VCaP (cell line): Measurements from ENCODE around the gene EFCAB7.

Experiments
- H3K27ac ChIP-seq: fragments of 450-650 bp; 2 replicates; pipeline ENCODE4 v1.5.1; 2017
- CTCF ChIP-seq: fragments of 450-650 bp; conservative IDR thresholded peaks from 2 replicates; pipeline ENCODE4 v1.5.1; 2017; ENCODE audit warnings: mild to moderate bottlenecking, moderate library complexity

The EFCAB7 gene

GRCh38 chr1:63501256-63501655, 22.1 kb upstream of the EFCAB7 start:
- no peak for TF ChIP-seq CTCF
- no peak overlapping the region for H3K27ac ChIP-seq

- TF ChIP-seq CTCF: no peak
- no peak overlapping the region for H3K27ac ChIP-seq
Observed at GRCh38 chr1:63506782-63507181, 16.5 kb upstream of the EFCAB7 start.

- H3K27ac ChIP-seq: no peak overlapping the region
- TF ChIP-seq CTCF: no peak
Observed at GRCh38 chr1:63509718-63510117, 13.6 kb upstream of the EFCAB7 start.

GRCh38 chr1:63512584-63512983, 10.7 kb upstream of the EFCAB7 start:
- no peak overlapping the region for H3K27ac ChIP-seq
- no peak for TF ChIP-seq CTCF

GRCh38 chr1:63516629-63517028, 6.7 kb upstream of the EFCAB7 start:
- TF ChIP-seq CTCF: no peak
- no peak overlapping the region for H3K27ac ChIP-seq

GRCh38 chr1:63523738-63524137, 413 bp downstream of the EFCAB7 start:
- TF ChIP-seq CTCF: no peak
- H3K27ac ChIP-seq: peak overlapping the region; percentile 83

GRCh38 chr1:63524201-63524600, 876 bp downstream of the EFCAB7 start:
- no peak for TF ChIP-seq CTCF
- peak overlapping the region; percentile 83 for H3K27ac ChIP-seq

GRCh38 chr1:63532727-63533126, 9.4 kb downstream of the EFCAB7 start:
- no peak overlapping the region for H3K27ac ChIP-seq
- TF ChIP-seq CTCF: no peak
